NCI-H1048 (cell line): Measurements from ENCODE around the gene USH2A.

Experiments
- DNase-seq: peaks from one replicate; lab custom pipeline; 2025; lab: John Stamatoyannopoulos, UW

USH2A gene

GRCh38 chr1:215643592-215644321 is 779.5 kb downstream of the USH2A start:
- no peak for DNase-seq

DNA sequence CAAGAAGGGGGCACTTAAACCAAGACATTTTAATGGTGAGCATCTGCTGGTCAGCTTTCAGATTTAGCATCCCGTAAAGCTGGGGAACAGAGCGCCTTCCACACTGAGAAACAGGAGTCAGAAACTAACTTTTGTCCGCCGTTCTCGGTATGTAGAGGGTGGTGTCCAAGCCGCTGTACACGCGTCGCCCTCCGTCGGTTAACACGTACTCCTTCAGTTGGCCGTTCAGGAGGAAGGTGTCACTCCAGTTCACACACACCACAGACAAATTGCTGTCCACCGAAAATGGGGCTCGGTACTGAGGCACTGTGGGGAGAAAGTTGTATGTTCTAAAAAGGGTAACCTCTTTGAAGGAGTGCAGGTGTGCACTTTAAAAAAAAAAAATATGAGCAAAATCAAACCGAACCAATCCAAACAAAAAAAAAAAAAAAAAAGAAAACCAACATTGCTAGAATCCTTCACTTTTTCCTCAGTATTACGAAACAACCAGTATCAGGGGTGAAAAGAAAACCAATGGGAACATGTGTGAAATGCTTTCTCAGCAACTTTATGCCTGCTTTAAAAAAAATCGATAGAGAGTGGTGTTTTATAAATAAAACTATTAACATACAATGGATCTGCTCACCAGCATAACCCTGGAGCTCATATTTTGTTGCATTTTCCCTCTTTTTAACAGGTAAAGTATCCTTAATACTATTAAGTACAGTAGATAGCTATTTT is 782.7 kb downstream of the USH2A start:
- DNase-seq = no peak

DNA sequence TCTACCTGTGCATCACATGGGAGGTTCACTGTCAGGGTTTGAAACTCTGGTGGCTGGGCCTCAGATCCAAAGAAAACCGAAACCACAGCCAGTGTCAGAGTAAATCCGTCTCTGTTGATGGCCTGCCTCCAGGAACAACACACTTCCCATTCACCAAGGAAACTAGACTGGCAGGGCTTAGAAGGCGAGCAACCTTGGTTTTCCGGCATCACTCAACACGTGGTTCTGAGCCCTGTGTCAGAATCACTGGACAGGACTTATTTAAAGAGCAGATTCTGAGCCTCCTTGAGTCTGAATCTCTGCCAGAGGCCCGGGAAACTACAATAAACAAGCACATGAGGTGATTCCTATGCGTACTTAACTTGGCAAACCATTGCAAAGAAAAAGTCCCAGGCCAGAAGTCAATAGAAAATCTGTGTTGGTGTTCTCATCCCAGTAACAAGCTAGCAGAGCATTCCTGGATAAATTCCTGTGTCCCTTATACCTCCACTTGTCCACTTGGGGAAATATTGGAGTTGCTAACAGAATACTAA is 786.1 kb downstream of the USH2A start:
- no peak for DNase-seq

DNA sequence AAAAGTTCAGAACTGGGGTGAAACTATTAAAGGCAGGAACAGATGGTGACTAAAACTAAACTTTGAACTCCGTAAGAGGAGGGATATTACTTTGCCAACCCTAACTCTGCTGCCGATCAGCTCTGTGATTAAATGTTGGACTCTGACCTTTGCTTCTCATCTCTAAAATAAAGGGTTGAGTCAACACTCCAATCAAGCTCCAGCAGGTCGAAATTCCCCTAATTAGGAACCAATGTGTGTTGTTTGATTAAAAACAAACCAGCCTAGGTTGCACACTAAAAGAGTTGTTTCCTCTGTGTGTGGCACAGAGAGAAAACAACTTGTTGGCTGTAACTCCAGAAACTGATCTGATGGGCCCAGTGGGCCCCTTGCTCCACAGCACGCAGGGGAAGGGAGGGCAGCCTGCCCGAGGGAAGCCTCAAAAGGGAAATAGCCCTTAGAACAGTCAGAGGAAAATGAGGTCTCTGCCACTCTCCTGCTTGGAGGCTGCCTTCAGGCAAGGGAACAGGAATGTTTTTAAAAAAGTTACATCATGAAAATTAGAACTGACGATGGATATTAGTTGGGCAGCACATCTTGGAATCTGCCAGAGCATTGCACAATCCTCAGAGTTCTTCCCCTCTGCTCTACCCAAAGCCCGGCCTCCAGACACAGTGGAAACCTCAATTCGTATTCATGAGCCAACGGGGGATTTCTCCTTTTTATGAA is 786.8 kb downstream of the USH2A start:
- DNase-seq = no peak

DNA sequence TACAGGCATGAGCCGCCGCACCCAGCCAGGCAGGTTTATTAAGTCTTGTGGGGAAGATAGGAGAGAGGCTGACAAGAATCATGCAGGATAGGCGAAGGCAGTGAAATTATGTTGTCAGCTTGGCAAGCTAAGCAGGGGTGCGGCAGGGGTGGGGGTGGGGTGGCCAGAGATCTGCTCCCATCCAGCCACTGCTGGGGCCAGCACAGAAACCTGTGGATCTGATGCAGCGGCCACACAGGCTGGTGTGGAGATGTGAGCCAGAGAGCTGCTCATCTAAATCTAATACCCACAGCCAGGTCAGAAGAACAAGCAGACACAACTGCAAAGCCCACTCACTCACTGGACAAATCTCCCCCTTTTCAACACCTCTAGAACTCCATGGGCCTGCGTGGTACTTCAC is 787.4 kb downstream of the USH2A start:
- DNase-seq = no peak

GRCh38 chr1:215631489-215631888 is 791.8 kb downstream of the USH2A start:
- DNase-seq = no peak

DNA sequence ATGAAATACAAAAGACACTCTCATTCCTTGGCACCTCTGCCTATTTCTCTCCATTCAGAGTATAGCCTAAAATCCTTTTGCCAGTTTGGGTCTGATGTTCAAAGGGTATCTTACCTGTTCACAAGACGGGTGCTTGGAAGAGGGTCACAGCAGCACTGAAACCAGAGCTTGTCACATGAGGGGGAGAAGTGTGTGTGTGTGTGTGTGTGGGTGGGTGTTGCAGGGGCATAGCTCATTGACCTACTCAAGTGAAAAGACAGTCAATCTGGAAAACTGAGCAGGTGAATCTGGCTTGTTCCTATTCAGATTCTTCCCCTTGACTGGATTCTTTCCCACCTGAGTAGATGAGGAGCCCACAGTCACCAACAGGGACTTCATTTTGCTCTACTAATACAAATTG is 792.2 kb downstream of the USH2A start:
- DNase-seq = no peak

- DNase-seq = no peak
Observed at GRCh38 chr1:215625949-215626348, 797.3 kb downstream of the USH2A start.

DNA sequence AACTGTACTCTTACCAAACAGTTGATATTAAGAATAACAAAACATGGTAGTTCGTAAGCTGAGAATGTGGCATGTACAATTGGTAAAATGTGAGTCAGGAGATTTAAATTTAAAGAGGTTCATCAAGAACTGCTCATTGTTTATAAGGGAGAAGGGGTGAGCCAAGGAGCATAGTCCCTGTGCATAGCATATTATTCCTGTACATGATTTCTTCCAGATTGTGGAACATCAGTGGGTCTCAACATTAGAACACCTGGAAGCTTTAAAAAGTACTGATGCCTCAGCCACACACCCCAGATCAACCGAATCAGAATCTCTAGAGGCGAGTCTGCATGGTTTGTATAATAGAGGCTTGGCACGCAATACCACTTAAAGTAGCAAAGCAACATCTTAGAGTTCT is 800.1 kb downstream of the USH2A start:
- DNase-seq = no peak

DNA sequence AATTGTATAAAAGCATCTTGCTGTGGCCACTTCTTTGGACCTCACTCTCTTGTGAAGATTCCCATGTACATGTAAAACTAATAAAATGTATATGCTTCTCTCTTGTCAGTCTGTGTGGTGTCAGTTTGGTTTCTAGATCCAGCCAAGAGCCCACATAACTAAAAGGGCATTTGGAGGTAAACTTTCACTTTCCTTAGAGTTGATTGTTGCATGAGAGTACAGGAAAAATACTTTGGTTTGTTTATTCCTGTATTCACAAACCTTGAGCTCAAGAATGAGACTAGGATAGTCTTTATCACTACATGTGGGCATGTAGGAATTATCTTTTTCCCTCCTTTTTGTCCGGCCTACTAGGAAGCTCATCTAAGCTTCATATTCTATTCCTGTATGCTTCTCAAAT is 805.3 kb downstream of the USH2A start:
- no peak for DNase-seq

- no peak for DNase-seq
Observed at GRCh38 chr1:215612391-215612790, 810.9 kb downstream of the USH2A start.

- no peak for DNase-seq
Observed at GRCh38 chr1:215608646-215609045, 814.6 kb downstream of the USH2A start.

GRCh38 chr1:215607412-215607811 is 815.8 kb downstream of the USH2A start:
- DNase-seq = no peak

DNA sequence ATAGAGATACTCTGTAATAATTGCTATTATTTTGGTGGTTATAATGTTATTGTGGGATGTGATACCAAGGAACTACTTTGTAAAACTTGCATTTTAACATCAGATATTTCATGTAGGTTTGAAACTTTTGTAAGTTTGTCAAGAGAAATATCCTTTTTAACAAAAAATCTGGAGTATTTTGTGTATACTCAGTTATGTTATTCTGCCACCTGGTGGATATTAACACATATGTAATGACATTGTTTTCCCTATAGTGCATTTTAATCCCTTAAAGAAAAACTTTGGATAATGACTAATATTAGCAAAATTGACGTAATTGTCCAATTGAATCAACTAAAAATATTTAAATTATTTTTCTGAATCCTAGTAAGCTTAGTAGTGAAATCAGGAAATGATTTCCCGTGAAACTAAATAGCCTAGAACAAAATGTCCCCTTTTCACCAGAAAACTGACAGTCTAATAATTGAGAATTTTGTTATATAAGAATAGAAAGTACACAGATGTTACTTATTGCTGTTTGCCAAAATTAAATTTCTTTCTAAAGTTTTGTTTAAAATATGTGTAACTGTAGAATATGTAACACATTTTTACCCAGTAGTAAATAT is 816.6 kb downstream of the USH2A start:
- no peak for DNase-seq

GRCh38 chr1:215606036-215606435 is 817.2 kb downstream of the USH2A start:
- no peak for DNase-seq

DNA sequence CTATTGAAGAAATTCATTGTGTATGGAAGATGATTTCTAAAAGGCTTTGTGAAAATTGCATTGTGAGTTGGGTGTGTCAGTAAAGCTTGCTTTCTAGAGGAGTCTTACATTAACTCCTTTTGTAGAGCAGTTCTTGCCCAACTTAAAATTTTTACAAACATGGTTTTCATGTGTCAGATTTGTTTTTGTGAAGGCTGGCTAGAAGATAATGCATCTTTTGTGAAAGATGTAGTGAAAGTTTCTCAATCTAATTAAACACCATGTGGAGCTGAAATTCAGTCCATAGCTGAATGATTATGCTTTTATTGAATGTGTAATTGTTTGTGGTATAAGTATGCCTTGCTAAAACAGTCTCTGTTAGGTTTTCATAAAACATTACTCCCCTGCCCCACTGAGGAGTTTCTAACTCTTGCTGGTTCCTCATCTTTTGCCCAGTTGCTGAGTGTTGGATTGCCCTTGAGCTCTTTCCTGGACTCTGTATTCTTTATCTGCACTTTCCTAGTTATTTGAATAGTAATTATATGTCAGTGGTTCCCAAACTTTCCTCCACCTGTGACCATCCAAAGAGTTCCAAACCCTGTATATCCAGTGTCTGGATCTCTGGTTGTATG is 818.1 kb downstream of the USH2A start:
- DNase-seq = no peak

DNA sequence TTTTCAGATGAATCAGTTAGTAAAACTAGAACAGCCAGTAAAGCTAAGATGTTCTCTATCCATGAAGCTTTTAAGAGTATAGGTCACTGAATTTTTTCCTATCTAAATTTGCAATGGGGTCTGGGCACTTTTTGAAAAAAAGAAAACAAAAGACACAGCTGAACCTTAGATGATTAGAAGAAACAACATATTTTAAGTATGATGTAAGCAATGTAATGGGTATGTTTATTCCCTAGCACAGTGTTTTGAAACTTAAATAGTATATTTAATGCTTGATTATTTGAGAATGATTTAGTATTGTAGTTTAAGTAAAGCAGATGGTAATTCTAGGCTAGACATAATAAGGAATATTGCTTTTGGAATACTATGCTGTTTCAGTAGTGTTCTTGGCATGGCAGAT is 819.9 kb downstream of the USH2A start:
- no peak for DNase-seq

DNA sequence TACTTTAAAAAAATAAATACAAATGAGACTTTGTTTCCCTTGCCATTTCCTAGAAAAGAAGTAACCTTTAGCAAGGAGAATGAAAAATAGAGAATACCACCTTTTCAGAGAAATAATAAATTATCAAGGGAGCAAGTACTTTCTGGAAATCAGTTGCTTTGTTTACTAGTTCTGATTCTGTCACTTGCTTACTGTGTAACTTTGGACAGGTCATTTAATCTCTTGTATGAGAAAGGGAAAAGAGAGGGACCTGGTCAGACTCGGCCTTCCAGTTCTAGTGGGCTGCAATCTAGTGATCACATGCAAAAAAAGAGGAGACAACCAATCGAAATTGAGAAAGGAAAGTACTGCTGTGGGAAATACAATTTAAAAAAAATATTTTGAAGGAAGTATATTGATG is 822.0 kb downstream of the USH2A start:
- DNase-seq = no peak

GRCh38 chr1:215600867-215601266 is 822.4 kb downstream of the USH2A start:
- no peak for DNase-seq

DNA sequence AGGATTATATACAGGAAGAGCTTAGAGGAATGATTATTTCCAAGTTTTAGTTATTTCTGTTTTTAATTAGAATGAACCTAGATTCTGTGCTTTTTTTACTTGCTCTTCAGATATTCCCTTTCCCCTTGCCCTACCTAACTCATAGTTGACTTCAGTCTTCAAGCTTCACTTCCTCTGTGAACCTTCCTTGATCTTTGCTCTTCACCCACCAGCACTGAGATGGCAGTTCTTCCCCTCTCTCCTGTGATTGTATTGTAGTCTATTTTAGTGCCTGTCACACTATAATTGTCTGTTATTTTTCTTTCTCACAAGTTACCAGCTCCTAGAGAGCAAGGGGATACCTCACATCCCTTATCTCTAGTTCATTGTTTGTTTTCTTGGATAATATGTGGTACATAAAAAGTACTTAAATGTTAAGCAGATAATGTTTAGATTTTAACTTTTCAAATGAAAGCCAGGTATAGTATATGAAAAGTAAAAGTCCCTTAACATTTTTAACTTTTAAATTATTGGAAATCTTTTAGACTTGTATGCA is 822.9 kb downstream of the USH2A start:
- DNase-seq = no peak

GRCh38 chr1:215599418-215600074 is 823.7 kb downstream of the USH2A start:
- no peak for DNase-seq
